Mucosa of descending colon (tissue), 3 donors: Measurements from ENCODE around the gene TMEM42. TPM values are rescaled to one million over a fixed set of nuclear protein-coding genes. Genes with fewer than 3 reads are reported as not detected.
A peak's percentile ranks its signal among the peaks of the same experiment; 100 is the strongest.
"Not testable (repeated sequence)": the region's sequence is repeated elsewhere in the genome, so short reads cannot be mapped to it uniquely, and the experiment has no call there.

Experiments used
- ATAC-seq: fragments of 200-7000 bp; cut with Tn5 transposase; one replicate; pipeline ENCODE4 v1.9.1; 2020; ENCODE audit warnings: mild to moderate bottlenecking, moderate library complexity
- DNase-seq, 3 donors: peaks; one replicate each; pipeline ENCODE4 v3.0.0-alpha.2; 2020
- H3K36me3 ChIP-seq: fragments of 200-600 bp; one replicate; pipeline ENCODE4 v1.8.0; 2021; ENCODE audit warnings: low read depth, mild to moderate bottlenecking
- H3K4me1 ChIP-seq: fragments of 200-600 bp; one replicate; pipeline ENCODE4 v1.8.0; 2021; ENCODE audit warnings: low read depth, mild to moderate bottlenecking
- H3K4me3 ChIP-seq: fragments of 200-600 bp; one replicate; pipeline ENCODE4 v1.8.0; 2021; ENCODE audit warnings: mild to moderate bottlenecking
- H3K9me3 ChIP-seq: fragments of 200-600 bp; one replicate; pipeline ENCODE4 v1.8.0; 2021; ENCODE audit warnings: mild to moderate bottlenecking
- CTCF ChIP-seq: fragments of 200-600 bp; IDR thresholded peaks from one replicate; pipeline ENCODE4 v1.8.0; 2022; ENCODE audit warnings: antibody characterized with exemption, mild to moderate bottlenecking
- intact Hi-C, 2 donors: fragments of 100-400 bp; cut with DNase I in 1 of 2; cut with micrococcal nuclease in 1 of 2; formaldehyde crosslinking; loops; one replicate each; pipeline versions ENCODE4 v1.11.0 to v1.11.1; 2022; cut with DNase I, micrococcal nuclease
- total RNA-seq, 3 donors: library from RNA; stranded (reverse); fragmentation: NEBNext Ultra II Directional in 2 of 3; extraction: Animal tissue kit (Norgen Biotek cat#: 25700) in 2 of 3; gene quantifications; one replicate each; pipeline versions ENCODE4 v1.2.1 to v1.2.4, GENCODE V29; 2021 to 2023
- donor health status: DM: no; HTN: no; CAD: no; lungs with moderate emphysema.
- donor health status: DM: no; HTN: no; CAD: no.
- donor health status: DM: no; HTN: yes; CAD: no.

Gene TMEM42
- total RNA-seq, 3 donors from 2014 or later, result 7.8 to 11.2 (median 10.0) TPM

DNA sequence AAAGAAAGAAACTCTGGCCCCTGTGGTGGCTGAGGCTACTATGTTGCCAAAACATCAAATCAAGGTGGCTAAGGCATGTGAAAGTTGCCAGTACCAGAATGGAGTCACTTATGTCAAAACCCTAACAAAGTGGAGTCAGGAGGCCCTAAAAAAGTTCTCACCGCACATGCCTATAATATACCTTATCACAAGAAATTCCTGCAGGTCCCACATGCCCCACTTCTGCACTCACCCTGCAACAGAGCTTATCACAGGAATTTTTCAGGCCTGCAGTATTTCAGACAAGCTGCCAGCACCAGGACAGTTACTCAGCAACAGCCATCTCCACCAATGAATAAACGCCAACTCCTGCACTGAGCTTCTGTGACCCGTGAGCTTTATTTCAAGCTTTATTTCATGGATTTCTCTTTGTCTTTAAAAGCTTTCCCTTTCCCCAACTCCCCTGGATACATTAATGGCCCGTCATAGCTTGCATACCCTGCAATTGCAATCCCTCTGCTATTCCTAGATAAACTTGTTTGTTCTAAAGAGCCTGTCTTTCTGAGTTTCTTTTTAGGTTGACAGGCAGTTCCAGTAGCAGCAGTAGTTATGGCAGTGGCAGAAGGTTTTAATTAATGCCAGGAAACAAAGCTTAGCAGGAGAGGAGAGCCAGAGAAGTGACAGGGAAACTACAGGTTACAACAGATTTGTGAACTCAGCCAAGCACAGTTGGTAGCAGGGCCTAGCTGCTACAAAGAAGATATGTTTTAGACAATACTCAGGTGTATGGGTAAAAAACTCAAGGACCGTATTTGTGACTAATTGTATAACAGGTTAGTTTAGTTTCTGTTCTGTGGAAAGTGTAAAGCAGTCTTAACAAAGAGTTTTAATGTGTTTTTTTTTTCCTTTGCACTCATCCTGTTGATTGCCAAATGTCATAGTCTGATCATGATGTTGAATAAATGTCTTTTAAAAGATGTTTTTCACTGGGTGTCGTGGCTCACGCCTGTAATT lies 15.9 kb upstream of the TMEM42 start:
- Histone ChIP-seq H3K4me3 (no peak overlapping the region), H3K4me1 (no peaks in the 10 kb centered on the region), H3K36me3 (no peaks in the 10 kb centered on the region), H3K9me3 (no peaks in the 10 kb centered on the region)
- DNase-seq (no peak), ATAC-seq (no peak)
- TF ChIP-seq CTCF, result no peak
- intact Hi-C loops, result no loop called here

DNA sequence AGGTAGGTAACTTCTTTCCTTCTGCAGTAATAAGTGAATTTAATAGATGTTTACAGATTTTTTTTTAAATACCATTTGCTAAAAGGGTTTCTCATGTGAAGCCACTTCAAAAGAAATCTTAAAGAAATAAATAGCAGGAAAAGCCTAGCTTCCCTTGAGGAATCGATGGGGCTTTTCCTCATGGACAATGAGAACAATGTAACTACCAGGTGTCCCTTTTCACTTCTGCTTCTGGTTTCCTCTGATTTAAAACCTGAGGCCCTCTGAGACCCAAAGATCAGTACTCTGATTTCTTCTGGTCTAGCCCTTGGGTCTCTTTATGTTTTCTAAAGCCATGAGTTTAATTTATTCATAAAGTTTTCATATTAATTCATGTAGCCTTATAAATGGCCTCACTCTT lies 13.1 kb upstream of the TMEM42 start:
- no peaks in the 10 kb centered on the region for H3K9me3 ChIP-seq

GRCh38 chr3:44856663-44857062 lies 5.0 kb upstream of the TMEM42 start:
- H3K4me3 ChIP-seq, H3K4me1 ChIP-seq, DNase-seq, H3K36me3 ChIP-seq, ATAC-seq, intact Hi-C loops: not testable (repeated sequence)
- peaks cover 11% of the 10 kb centered on the region for H3K9me3 ChIP-seq

More for the DNA sequence above, 13.1 kb upstream of the TMEM42 start:
- no peak for TF ChIP-seq CTCF
- ATAC-seq, result no peak
- DNase-seq, result no peak
- no peaks in the 10 kb centered on the region for H3K36me3 ChIP-seq
- no peak overlapping the region for H3K4me3 ChIP-seq
- H3K4me1 ChIP-seq, result no peaks in the 10 kb centered on the region
- intact Hi-C loops, result no loop called here

- Histone ChIP-seq H3K36me3 (no peaks in the 10 kb centered on the region), H3K4me1 (peaks cover 7% of the 10 kb centered on the region), H3K4me3 (no peak overlapping the region), H3K9me3 (peaks cover 11% of the 10 kb centered on the region)
- ATAC-seq (no peak), DNase-seq (no peak)
- intact Hi-C loops, result no loop called here
- no peak for TF ChIP-seq CTCF
These were observed 1.6 kb upstream of the TMEM42 start for GRCh38 chr3:44860117-44860516.

DNA sequence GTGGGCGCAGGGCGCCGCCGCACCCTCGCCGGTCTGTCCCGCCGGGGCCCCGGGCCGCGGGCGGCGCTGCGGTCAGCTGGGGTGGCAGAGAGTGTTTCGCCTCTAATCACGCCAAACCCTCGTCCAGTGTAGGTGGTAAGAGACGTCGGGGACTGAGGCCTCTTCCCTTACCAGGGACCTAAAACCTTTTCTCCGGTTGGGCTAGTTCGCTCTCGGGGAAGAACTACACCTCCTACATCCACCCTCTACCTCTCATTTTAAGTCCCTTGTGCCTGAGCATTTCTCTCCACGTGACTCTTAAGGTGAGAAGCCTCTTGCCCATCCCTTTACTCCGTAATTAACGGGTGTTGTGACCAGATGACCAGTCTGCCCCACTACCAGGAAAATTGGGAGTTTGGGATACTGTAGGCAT lies 520 bp downstream of the TMEM42 start:
- intact Hi-C loops, result no loop called here
- Histone ChIP-seq H3K9me3 (no peaks in the 10 kb centered on the region), H3K4me3 (peak overlapping the region; percentile 51), H3K36me3 (no peaks in the 10 kb centered on the region), H3K4me1 (peaks cover 7% of the 10 kb centered on the region)
- DNase-seq (no peak), ATAC-seq (peak; percentile 13)
- TF ChIP-seq CTCF, result no peak

DNA sequence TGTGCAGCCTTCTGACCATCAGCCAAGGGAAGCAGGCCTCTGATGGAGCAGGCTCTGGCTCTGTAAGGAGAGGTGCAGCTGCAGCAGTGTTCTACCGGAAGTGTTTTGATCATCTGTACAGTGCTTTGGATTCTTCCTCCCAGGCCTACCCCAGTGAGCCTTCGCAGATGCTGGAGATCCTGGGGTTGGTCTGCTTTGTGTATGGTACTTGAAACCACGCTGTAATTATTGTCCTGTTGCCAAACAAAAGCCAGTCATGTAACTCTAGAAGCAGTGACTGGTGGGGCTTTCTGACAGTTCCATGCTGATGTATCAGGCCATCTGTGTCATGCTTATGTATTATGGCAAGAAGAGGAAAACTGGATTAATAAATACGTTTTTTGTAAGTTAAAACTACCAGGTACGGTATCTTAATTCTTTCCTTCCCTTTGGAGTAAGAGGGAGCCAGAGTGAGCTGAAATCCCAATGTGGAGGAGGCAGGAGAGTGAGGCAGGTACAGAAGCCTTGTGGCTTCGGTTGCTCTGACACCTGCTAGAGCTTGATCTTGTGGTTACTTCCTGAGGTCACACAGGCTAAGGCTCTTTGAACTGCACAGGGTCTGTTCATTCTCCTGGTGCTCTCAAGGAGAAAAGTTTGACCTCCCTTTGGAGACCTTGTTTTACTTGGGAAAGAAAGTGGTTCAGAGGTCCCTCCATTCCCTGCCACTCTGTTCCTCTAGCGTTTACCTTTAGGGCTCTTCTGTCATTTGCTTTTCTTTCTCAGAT lies 3.7 kb downstream of the TMEM42 start:
- ATAC-seq, result no peak
- intact Hi-C loops, result no loop called here

More for the DNA sequence above, 3.7 kb downstream of the TMEM42 start:
- H3K9me3 ChIP-seq, result no peaks in the 10 kb centered on the region
- H3K4me1 ChIP-seq, result peaks cover 14% of the 10 kb centered on the region
- no peaks in the 10 kb centered on the region for H3K36me3 ChIP-seq
- no peak for TF ChIP-seq CTCF
- DNase-seq, result no peak
- no peak overlapping the region for H3K4me3 ChIP-seq
